Nephron progenitor cell (in vitro differentiated cells): ENCODE measurements around the gene KHDC4.

Experiments
- DNase-seq: peaks from one replicate; pipeline ENCODE4 v3.0.0; 2021
- H3K27ac Mint-ChIP-seq: 2 replicates; pipeline ENCODE4 v1.8.0; 2021; ENCODE audit warnings: mild to moderate bottlenecking, moderate library complexity, mixed read lengths
- H3K27me3 Mint-ChIP-seq: 2 replicates; pipeline ENCODE4 v1.8.0; 2021; ENCODE audit warnings: mild to moderate bottlenecking, low read depth, mixed read lengths; ENCODE audit not compliant: poor library complexity
- H3K36me3 Mint-ChIP-seq: 2 replicates; pipeline ENCODE4 v1.8.0; 2021; ENCODE audit warnings: low read depth, mixed read lengths
- H3K4me1 Mint-ChIP-seq: 2 replicates; pipeline ENCODE4 v1.8.0; 2021; ENCODE audit warnings: mixed read lengths
- H3K4me3 Mint-ChIP-seq: 2 replicates; pipeline ENCODE4 v1.8.0; 2021; ENCODE audit warnings: mild to moderate bottlenecking, moderate library complexity, mixed read lengths
- H3K9me3 Mint-ChIP-seq: 2 replicates; pipeline ENCODE4 v1.8.0; 2021; ENCODE audit warnings: mild to moderate bottlenecking, moderate library complexity, mixed read lengths
- TF ChIP-seq, protein P1 (sequence below): fragments of 200-600 bp; sonication (generic); IDR thresholded peaks from 2 replicates; pipeline ENCODE4 v1.5.0; 2021; ENCODE audit warnings: antibody characterized with exemption

The KHDC4 gene

DNA sequence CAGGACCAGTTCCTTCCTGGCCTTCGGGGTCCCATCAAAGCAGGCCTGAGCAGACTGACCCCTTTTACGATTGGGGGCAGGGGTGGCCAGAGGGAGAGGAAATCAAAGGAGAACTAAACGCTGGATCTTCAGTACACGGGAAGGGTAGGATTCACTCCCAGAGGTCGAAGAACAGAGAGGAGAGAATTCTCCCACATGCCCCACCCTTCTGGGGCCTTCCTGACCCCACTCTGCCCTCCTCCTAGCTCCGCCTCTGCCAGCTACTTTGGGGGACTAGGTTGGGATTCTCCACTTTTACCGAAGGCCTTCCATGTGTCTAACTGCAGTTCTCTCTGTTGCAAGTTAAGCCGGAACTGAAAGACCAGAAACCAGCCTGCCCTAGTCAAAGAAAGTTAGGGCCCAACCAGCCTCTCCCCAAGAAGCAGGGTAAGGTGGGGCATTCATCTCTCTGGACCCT lies 44.8 kb upstream of the KHDC4 start:
- Mint-ChIP-seq H3K36me3 (no peaks in the 10 kb centered on the region), H3K9me3 (no peaks in the 10 kb centered on the region), H3K4me3 (peak overlapping the region; percentile 97), H3K27ac (peak overlapping the region; percentile 89), H3K4me1 (peaks cover 86% of the 10 kb centered on the region), H3K27me3 (no peaks in the 10 kb centered on the region)
- TF ChIP-seq, protein P1, sequence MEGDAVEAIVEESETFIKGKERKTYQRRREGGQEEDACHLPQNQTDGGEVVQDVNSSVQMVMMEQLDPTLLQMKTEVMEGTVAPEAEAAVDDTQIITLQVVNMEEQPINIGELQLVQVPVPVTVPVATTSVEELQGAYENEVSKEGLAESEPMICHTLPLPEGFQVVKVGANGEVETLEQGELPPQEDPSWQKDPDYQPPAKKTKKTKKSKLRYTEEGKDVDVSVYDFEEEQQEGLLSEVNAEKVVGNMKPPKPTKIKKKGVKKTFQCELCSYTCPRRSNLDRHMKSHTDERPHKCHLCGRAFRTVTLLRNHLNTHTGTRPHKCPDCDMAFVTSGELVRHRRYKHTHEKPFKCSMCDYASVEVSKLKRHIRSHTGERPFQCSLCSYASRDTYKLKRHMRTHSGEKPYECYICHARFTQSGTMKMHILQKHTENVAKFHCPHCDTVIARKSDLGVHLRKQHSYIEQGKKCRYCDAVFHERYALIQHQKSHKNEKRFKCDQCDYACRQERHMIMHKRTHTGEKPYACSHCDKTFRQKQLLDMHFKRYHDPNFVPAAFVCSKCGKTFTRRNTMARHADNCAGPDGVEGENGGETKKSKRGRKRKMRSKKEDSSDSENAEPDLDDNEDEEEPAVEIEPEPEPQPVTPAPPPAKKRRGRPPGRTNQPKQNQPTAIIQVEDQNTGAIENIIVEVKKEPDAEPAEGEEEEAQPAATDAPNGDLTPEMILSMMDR, result no peak
- no peak for DNase-seq

DNA sequence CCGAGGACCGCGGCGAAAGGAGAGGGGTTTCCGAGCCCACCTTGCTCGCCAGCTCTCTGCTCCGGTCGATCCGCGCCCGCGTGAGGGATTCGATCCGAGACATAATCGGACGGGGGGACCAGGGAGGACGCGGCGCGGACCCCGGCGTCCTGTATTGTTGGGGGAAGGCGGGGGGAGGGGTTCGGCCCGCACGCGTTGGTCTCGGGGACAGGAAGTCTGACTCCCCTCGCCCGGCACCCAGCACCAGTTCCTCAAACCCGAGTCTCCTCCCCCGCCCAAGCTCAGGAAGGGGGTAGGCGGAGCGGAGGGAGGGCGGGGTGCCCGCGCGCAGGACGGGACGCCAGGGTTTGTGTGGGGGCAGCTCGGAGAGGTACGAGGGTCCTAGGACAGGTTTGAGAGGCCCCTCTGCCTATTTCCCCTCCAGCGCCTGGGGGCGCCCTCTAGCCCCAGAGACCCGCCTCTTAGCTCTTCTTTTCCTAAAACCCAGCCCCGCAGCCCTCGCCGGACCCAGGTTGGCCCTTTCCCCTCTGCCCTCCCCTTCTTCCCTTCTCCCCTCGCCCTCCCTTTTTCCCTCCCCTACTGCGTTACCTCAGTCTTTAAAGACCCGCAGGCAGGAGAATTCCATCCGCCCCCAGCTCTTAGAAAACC lies 44.2 kb upstream of the KHDC4 start, which contains the start of gene ARHGEF2:
TSS of gene ARHGEF2 (minus strand) at position 223 of the 648 bp plus-strand sequence. CDS start at position 103, 120 bp downstream.
- Mint-ChIP-seq H3K27ac (peak within 1 kb of the TSS; percentile 98), H3K9me3 (no peaks in the 10 kb centered on the region), H3K36me3 (no peaks in the 10 kb centered on the region), H3K4me3 (peak within 1 kb of the TSS; percentile 97), H3K27me3 (no peaks in the 10 kb centered on the region), H3K4me1 (peaks cover 88% of the 10 kb centered on the region)
- DNase-seq, result peak; percentile 79
- TF ChIP-seq, protein P1, result peak; percentile 28

DNA sequence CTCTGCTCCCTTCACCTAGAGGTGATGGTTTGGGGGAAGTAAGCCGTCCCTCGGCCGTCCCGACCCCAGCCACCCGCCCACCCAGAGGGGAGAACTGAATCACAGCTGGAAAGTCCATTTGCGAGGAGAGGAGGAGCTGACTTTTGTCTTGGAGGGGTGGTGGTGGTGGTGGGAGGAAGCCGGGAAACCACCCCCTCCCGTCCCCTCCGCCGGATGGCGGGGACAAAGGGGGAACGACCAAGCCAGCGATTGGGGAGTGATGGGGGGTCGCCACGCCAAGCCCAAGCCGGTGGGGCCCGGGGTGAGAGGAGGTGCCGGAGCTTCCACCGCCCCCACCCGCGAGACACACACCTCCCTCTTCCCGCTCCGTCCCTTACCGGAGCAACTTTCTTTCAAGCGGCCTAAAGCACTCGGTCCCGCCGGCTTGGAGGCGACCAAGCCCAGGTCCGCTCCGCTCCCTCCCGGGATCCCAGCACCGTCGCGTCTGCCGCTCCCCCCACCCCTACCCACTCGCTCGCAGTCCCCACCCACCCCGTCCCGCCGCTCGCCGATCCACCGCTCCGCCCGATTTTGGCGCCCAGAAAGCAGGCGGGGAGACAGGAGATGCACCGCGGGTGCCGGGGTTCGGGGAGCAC lies 43.6 kb upstream of the KHDC4 start:
- TF ChIP-seq, protein P1, result no peak
- H3K4me1 Mint-ChIP-seq, result peaks cover 88% of the 10 kb centered on the region
- H3K27ac Mint-ChIP-seq, result peak overlapping the region; percentile 98
- H3K9me3 Mint-ChIP-seq, result no peaks in the 10 kb centered on the region
- H3K4me3 Mint-ChIP-seq, result peak overlapping the region; percentile 97
- H3K27me3 Mint-ChIP-seq, result no peaks in the 10 kb centered on the region
- H3K36me3 Mint-ChIP-seq, result no peaks in the 10 kb centered on the region
- DNase-seq, result peak; percentile 59

DNA sequence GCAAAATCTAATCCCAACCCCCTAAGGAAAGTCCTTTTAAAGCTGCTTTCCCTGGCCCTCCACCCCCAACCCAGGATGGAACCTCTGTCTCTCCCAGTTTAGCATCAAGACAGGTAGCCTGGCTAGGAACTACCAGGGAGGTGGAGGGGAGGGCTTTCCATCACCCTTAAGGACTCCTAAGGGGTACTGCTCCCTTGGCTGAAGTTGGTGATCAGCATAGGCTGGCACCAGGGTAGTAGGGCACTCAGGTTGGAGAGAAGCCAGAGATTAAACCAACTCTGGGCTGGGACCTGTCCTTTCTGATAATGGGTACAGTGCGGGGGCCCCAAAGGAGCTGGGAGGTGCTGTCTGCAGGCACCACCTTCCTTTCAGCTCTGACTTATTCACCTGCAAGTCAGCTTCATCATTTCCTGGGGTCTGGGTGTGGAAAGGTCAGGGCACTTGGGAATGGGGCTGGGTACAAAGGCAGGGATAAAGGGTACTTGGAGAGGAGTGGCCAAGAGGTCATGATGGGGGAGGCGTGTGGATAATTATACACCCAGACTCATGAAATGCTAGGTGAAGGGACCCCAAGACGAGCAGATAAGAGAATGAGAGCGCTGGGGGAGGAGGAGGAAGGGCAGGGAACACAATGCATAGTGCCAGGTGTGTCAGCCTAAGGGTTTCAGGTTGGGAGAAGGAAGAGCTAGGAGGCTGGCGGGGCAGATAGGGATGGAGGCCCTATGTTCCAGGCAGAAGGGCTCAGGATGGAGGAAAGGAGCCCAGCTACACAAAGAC lies 42.9 kb upstream of the KHDC4 start:
- H3K4me3 Mint-ChIP-seq, result peak overlapping the region; percentile 97
- H3K27ac Mint-ChIP-seq, result peak overlapping the region; percentile 98
- peaks cover 88% of the 10 kb centered on the region for H3K4me1 Mint-ChIP-seq
- TF ChIP-seq, protein P1, result no peak
- H3K27me3 Mint-ChIP-seq, result no peaks in the 10 kb centered on the region
- no peaks in the 10 kb centered on the region for H3K9me3 Mint-ChIP-seq
- no peak for DNase-seq
- H3K36me3 Mint-ChIP-seq, result no peaks in the 10 kb centered on the region

DNA sequence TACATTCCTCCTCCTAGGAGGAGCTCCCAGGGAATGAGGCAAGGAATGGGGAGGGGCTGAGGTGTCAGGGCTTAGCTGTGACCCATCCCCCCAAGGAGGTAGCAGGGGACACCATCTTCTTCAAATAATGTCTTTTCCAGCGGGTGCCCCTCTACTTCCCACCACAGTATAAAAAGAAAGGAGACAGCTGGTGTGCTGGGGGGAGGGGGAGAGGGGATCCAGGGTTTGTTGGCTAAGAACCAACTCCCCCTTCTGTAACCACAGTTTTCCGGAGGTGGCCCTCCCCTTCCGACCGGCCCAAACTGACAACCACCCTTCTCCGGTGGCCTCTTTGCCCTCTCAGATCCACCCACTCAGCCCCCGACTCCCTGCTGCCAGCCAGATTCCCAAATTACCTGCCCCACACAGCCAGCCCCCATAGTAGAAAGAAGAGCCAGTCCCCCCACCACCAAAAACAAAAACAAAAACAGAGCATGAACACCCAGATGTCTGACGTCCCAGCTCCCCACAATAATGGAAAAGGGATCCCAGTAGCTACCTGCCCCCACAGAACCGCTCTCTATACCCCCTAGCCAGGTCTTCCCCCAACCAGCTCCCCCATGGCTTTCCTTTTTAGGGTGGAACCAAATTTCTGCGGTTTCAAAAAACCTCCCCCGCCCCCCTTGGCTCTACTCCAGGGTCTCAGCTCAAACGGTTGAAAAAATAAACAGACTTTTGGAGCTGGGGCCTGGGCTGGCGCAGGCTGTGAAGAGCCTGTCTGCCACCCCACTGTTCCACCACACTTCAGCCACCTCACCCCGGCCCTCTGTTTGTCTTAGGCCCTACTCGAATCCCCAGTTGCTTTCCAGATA lies 42.1 kb upstream of the KHDC4 start:
- TF ChIP-seq, protein P1, result no peak
- Mint-ChIP-seq H3K9me3 (no peaks in the 10 kb centered on the region), H3K36me3 (no peaks in the 10 kb centered on the region), H3K4me1 (peaks cover 88% of the 10 kb centered on the region), H3K27me3 (no peaks in the 10 kb centered on the region), H3K4me3 (peak overlapping the region; percentile 97), H3K27ac (peak overlapping the region; percentile 98)
- peak; percentile 33 for DNase-seq
